Measurements from ENCODE around the gene GLI3. TPM values are rescaled to one million over a fixed set of nuclear protein-coding genes. Genes with fewer than 3 reads are reported as not detected.
A peak's percentile ranks its signal among the peaks of the same experiment; 100 is the strongest.

The GLI3 gene
- total RNA-seq, 1 experiment from 2014 or later, result 45.0 TPM

- Histone ChIP-seq H2BK20ac (ENCODE audit: low read depth, low read length, poor library complexity, severe bottlenecking) (no peak overlapping the region), H3K9me3 (ENCODE audit: control insufficient read depth, low read depth, low read length) (no peaks in the 10 kb centered on the region), H4K5ac (ENCODE audit: insufficient read length, low read depth, low read length) (no peak overlapping the region), H3K4me1 (ENCODE audit: insufficient read depth, low read length) (peaks cover 7% of the 10 kb centered on the region; the same call in 1 of the 2 replicates), H3K23me2 (ENCODE audit: insufficient read length, low read depth, low read length, poor library complexity, severe bottlenecking) (no peaks in the 10 kb centered on the region), H2AFZ (ENCODE audit: low read length) (no peak overlapping the region), H2BK15ac (ENCODE audit: low read depth, low read length) (no peak overlapping the region), H3K23ac (ENCODE audit: insufficient read length, low read depth, low read length) (no peak overlapping the region), H3K79me1 (ENCODE audit: insufficient read depth, low read depth, low read length, poor library complexity, severe bottlenecking) (peaks cover 2% of the 10 kb centered on the region), H3K18ac (ENCODE audit: insufficient read length, low read depth, low read length) (no peak overlapping the region), H2BK120ac (ENCODE audit: low read depth, low read length, poor library complexity, severe bottlenecking) (no peak overlapping the region), H3K56ac (ENCODE audit: insufficient read length, low read depth, low read length) (no peak overlapping the region), H4K8ac (replicated peaks; ENCODE audit: insufficient read length, low read depth, low read length) (no peak overlapping the region), H2BK12ac (ENCODE audit: insufficient read length, low read depth, low read length) (no peak overlapping the region), H3K27me3 (ENCODE audit: insufficient read depth, low read length) (peaks cover 72% of the 10 kb centered on the region), H3K27ac (ENCODE audit: insufficient read length, low read depth, low read length) (no peak overlapping the region), H3K4me2 (ENCODE audit: insufficient read depth, insufficient read length, low read length) (peak overlapping the region; percentile 34), H3K4ac (ENCODE audit: low read depth, low read length) (no peak overlapping the region), H3T11ph (ENCODE audit: low read length) (no peak overlapping the region), H3K14ac (ENCODE audit: insufficient read depth, low read length) (no peak overlapping the region), H4K91ac (ENCODE audit: insufficient read length, low read depth, low read length) (no peak overlapping the region), H2AK5ac (ENCODE audit: insufficient read length, low read length) (no peak overlapping the region), H4K20me1 (ENCODE audit: control insufficient read depth, insufficient read depth, insufficient read length) (peaks cover 2% of the 10 kb centered on the region), H3K79me2 (ENCODE audit: insufficient read depth, low read length) (no peaks in the 10 kb centered on the region), H2BK5ac (ENCODE audit: insufficient read length, low read length) (no peak overlapping the region), H3K9ac (ENCODE audit: extremely low read depth, insufficient read length, low read length) (no peak overlapping the region)
- Mint-ChIP-seq H3K9me3 (peaks cover 2 to 8% of the 10 kb centered on the region in 2 experiments; a peak in 4 of 5 replicates), H3K4me1 (peaks cover 55 to 60% of the 10 kb centered on the region in 2 experiments), H3K36me3 (ENCODE audit: insufficient read depth in 1 of 3, low read depth in 3 of 3) (peaks cover 8 to 13% (median 10%) of the 10 kb centered on the region in 3 experiments), H3K4me3 (peak overlapping the region; percentile 48 to 74; a peak in 4 of 5 replicates), H3K27me3 (ENCODE audit: low read depth) (peaks cover 92% of the 10 kb centered on the region), H3K27ac (peak overlapping the region; percentile 94 to 99 (median 95); a peak in 6 of 7 replicates)
- DNase-seq, result no peak
- no peak for TF ChIP-seq CTCF (conservative IDR thresholded peaks at IDR 0.05)
- no CpG with 5 or more reads among the region's 5 CpGs for WGBS (ENCODE audit: extremely low coverage, insufficient read length, low lambda C conversion rate)
Observed at GRCh38 chr7:42090806-42091205, 146.2 kb downstream of the GLI3 start.
